K562 (cell line): ENCODE data around the gene IGIP. TPM values are rescaled to one million over a fixed set of nuclear protein-coding genes. Genes with fewer than 3 reads are reported as not detected.

Source experiments
- CCNT2 ChIP-seq: IDR thresholded peaks from 2 replicates; pipeline ENCODE4 v1.6.1; 2011; ENCODE audit warnings: borderline replicate concordance, low read depth, mild to moderate bottlenecking, moderate library complexity, mixed read lengths, low read length; ENCODE audit not compliant: insufficient read length; ENCODE audit errors: extremely low read depth
- CREB3L1 ChIP-seq: fragments of 450-650 bp; IDR thresholded peaks from 2 replicates; pipeline ENCODE4 v1.6.1; 2014; ENCODE audit warnings: low read depth, mild to moderate bottlenecking, moderate library complexity, borderline replicate concordance
- ELF2 ChIP-seq: fragments of 250-450 bp; sonication (Bioruptor Pico); IDR thresholded peaks from 2 replicates; pipeline ENCODE4 v1.5.0; 2021; ENCODE audit warnings: mild to moderate bottlenecking
- ESRRB ChIP-seq: fragments of 250-450 bp; sonication (Bioruptor Pico); IDR thresholded peaks from 2 replicates; pipeline ENCODE4 v1.5.0; 2020; ENCODE audit warnings: mild to moderate bottlenecking, moderate library complexity, borderline replicate concordance
- KDM1A ChIP-seq, 2 experiments: fragments of 450-650 bp; IDR thresholded peaks; 2 replicates each; pipeline ENCODE4 v1.6.1; 2016; ENCODE audit warnings: mild to moderate bottlenecking in 2 of 2
- KDM2B ChIP-seq: fragments of 250-450 bp; sonication (Bioruptor Pico); IDR thresholded peaks from 2 replicates; pipeline ENCODE4 v1.8.0; 2021; ENCODE audit warnings: mild to moderate bottlenecking, moderate library complexity
- MYC ChIP-seq, 2 experiments: fragments of 250-450 bp in 1 of 2; sonication (Bioruptor Pico) in 1 of 2; IDR thresholded peaks; 2 replicates each; pipeline versions ENCODE4 v1.5.1 to v1.6.1; 2012 to 2021; ENCODE audit warnings: low read depth in 2 of 2, borderline replicate concordance in 1 of 2, improper control_type of control experiment in 1 of 2, low read length in 1 of 2, mild to moderate bottlenecking in 1 of 2, moderate library complexity in 1 of 2
- SP1 ChIP-seq: sonication (generic); formaldehyde crosslinking; IDR thresholded peaks from 2 replicates; pipeline ENCODE4 v1.8.1; 2022; ENCODE audit warnings: mild to moderate bottlenecking, missing genetic modification reagents
- ZBTB40 ChIP-seq, 2 experiments: fragments of 450-650 bp in 1 of 2; sonication (generic) in 1 of 2; formaldehyde crosslinking in 1 of 2; IDR thresholded peaks; 2 replicates each; pipeline versions ENCODE4 v1.7.1 to v1.9.0; 2016 to 2022; ENCODE audit warnings: inconsistent platforms in 1 of 2, mild to moderate bottlenecking in 1 of 2, missing genetic modification reagents in 1 of 2
- polyA plus RNA-seq, 8 experiments: library from polyadenylated mRNA; depleted of rRNA in 4 of 8; stranded (reverse) in 5 of 8; unstranded in 3 of 8; fragments of >200 nt; fragmentation: Nextera tagmentation in 2 of 8; fragmentation: Illumina TruSeq in 1 of 8; extraction: Ambion mirVana in 2 of 8; extraction: Trizol in 1 of 8; gene quantifications; 2 replicates each; pipeline versions ENCODE4 v1.2.1 to v1.2.3, GENCODE V29; 2011 to 2014; ENCODE audit warnings: inconsistent platforms in 1 of 8, missing spikeins in 1 of 8
- total RNA-seq, 7 experiments: library from RNA; depleted of rRNA in 6 of 7; stranded (reverse); fragments of >200 nt in 6 of 7; fragmentation: Illumina TruSeq in 2 of 7; extraction: Trizol in 2 of 7; gene quantifications; 2 replicates each; pipeline versions ENCODE4 v1.2.1 to v1.2.3, GENCODE V29; 2011 to 2021; ENCODE audit warnings: low replicate concordance in 1 of 7
- TF ChIP-seq, protein P1 (sequence below): fragments of 250-450 bp; sonication (Bioruptor Pico); IDR thresholded peaks from 2 replicates; pipeline ENCODE4 v1.4.0; 2020; ENCODE audit warnings: mild to moderate bottlenecking, moderate library complexity, borderline replicate concordance

IGIP gene
- total and polyA plus RNA-seq, 9 of the 15 experiments (the other 6 are each of a cell fraction or from before 2014, with no cell fraction given) = 0.52 to 1.6 (median 1.2) TPM

DNA sequence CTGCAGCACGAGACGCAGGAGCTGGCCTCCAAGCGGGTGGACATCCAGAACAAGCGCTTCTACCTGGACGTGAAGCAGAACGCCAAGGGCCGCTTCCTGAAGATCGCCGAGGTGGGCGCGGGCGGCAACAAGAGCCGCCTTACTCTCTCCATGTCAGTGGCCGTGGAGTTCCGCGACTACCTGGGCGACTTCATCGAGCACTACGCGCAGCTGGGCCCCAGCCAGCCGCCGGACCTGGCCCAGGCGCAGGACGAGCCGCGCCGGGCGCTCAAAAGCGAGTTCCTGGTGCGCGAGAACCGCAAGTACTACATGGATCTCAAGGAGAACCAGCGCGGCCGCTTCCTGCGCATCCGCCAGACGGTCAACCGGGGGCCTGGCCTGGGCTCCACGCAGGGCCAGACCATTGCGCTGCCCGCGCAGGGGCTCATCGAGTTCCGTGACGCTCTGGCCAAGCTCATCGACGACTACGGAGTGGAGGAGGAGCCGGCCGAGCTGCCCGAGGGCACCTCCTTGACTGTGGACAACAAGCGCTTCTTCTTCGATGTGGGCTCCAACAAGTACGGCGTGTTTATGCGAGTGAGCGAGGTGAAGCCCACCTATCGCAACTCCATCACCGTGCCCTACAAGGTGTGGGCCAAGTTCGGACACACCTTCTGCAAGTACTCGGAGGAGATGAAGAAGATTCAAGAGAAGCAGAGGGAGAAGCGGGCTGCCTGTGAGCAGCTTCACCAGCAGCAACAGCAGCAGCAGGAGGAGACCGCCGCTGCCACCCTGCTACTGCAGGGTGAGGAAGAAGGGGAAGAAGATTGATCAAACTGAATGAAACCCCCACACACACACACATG is 11.2 kb upstream of the IGIP start (continued):
- TF ChIP-seq KDM2B (CRISPR knock-in tag) (peak; percentile 68; the same call in 1 of the 2 replicates), CREB3L1 (no peak), ELF2 (CRISPR knock-in tag) (no peak), MYC (IDR thresholded peaks at IDR 0.05; ENCODE audit: low read depth, low read length) (no peak), MYC (CRISPR knock-in tag; IDR thresholded peaks at IDR 0.05; ENCODE audit: borderline replicate concordance, low read depth) (peak; percentile 61; the same call in 1 of the 2 replicates), ESRRB (CRISPR knock-in tag) (no peak), SP1 (peak; percentile 49; the same call in 1 of the 2 replicates), KDM1A (IDR thresholded peaks at IDR 0.05) (0 out of 4 replicates have a peak, but pooled peaks of 1 of the 2 experiments have one; percentile 23), ZBTB40 (IDR thresholded peaks at IDR 0.05) (no peak), ZBTB40 (CRISPR knock-in tag; IDR thresholded peaks at IDR 0.05) (no peak), CCNT2 (peak; percentile 45)
- TF ChIP-seq, protein P1, sequence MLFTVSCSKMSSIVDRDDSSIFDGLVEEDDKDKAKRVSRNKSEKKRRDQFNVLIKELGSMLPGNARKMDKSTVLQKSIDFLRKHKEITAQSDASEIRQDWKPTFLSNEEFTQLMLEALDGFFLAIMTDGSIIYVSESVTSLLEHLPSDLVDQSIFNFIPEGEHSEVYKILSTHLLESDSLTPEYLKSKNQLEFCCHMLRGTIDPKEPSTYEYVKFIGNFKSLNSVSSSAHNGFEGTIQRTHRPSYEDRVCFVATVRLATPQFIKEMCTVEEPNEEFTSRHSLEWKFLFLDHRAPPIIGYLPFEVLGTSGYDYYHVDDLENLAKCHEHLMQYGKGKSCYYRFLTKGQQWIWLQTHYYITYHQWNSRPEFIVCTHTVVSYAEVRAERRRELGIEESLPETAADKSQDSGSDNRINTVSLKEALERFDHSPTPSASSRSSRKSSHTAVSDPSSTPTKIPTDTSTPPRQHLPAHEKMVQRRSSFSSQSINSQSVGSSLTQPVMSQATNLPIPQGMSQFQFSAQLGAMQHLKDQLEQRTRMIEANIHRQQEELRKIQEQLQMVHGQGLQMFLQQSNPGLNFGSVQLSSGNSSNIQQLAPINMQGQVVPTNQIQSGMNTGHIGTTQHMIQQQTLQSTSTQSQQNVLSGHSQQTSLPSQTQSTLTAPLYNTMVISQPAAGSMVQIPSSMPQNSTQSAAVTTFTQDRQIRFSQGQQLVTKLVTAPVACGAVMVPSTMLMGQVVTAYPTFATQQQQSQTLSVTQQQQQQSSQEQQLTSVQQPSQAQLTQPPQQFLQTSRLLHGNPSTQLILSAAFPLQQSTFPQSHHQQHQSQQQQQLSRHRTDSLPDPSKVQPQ (CRISPR knock-in tag) = no peak
